GM12891 (cell line): Measurements from ENCODE around the gene FAM186B.

Experiments
- DNase-seq: peaks from one replicate; pipeline ENCODE4 v3.0.0; 2011; ENCODE audit warnings: low spot score; ENCODE audit not compliant: insufficient read length
- FAIRE-seq: peaks from 2 replicates; lab custom pipeline; 2011; peaks lifted over from hg19 to GRCh38; lab: Jason Lieb, UNC
- PAX5 ChIP-seq: IDR thresholded peaks from 2 replicates; pipeline ENCODE4 v1.6.1; 2011; ENCODE audit warnings: low read length, moderate library complexity, mild to moderate bottlenecking; ENCODE audit not compliant: insufficient read depth, severe bottlenecking
- POLR2A ChIP-seq: IDR thresholded peaks from 2 replicates; pipeline ENCODE4 v1.6.1; 2011; ENCODE audit warnings: low read depth, low read length, control low read depth
- POLR2AphosphoS5 ChIP-seq: IDR thresholded peaks from 2 replicates; pipeline ENCODE4 v1.6.1; 2011; ENCODE audit warnings: low read depth, low read length, control low read depth
- POU2F2 ChIP-seq: IDR thresholded peaks from 2 replicates; pipeline ENCODE4 v1.6.1; 2011; ENCODE audit warnings: low read depth, mild to moderate bottlenecking, control low read depth, low read length, moderate library complexity
- SPI1 ChIP-seq: IDR thresholded peaks from 2 replicates; pipeline ENCODE4 v1.6.1; 2011; ENCODE audit warnings: low read depth, low read length, control low read depth
- TAF1 ChIP-seq: IDR thresholded peaks from 2 replicates; pipeline ENCODE4 v1.6.1; 2011; ENCODE audit warnings: low read depth, low read length, control low read depth

The FAM186B gene

GRCh38 chr12:49554266-49554665 is 51.2 kb downstream of the FAM186B start:
- TF ChIP-seq POU2F2 (no peak), TAF1 (no peak), POLR2A (no peak), SPI1 (no peak)
- no peak for DNase-seq
- FAIRE-seq = no peak

GRCh38 chr12:49553512-49554088 is 51.8 kb downstream of the FAM186B start:
- FAIRE-seq (peak; percentile 47), DNase-seq (no peak)
- TF ChIP-seq POU2F2 (no peak), PAX5 (no peak), TAF1 (no peak), SPI1 (no peak), POLR2AphosphoS5 (no peak), POLR2A (no peak)

GRCh38 chr12:49552899-49553298 is 52.5 kb downstream of the FAM186B start:
- FAIRE-seq (no peak), DNase-seq (no peak)
- TF ChIP-seq POU2F2 = no peak
- no peak for TF ChIP-seq POLR2A
- no peak for TF ChIP-seq PAX5
- no peak for TF ChIP-seq SPI1
- no peak for TF ChIP-seq TAF1
- TF ChIP-seq POLR2AphosphoS5 = no peak

GRCh38 chr12:49552425-49552824 is 53.0 kb downstream of the FAM186B start:
- DNase-seq (no peak), FAIRE-seq (no peak)
- TF ChIP-seq POLR2AphosphoS5 (no peak), TAF1 (no peak), SPI1 (no peak), POLR2A (no peak), PAX5 (no peak), POU2F2 (no peak)

- TF ChIP-seq POLR2A (no peak), PAX5 (no peak), POLR2AphosphoS5 (no peak), TAF1 (no peak), POU2F2 (no peak), SPI1 (no peak)
- no peak for FAIRE-seq
- no peak for DNase-seq
Observed at GRCh38 chr12:49552014-49552413, 53.4 kb downstream of the FAM186B start.

- no peak for TF ChIP-seq POLR2AphosphoS5
- TF ChIP-seq SPI1 = no peak
- no peak for TF ChIP-seq POU2F2
- no peak for TF ChIP-seq POLR2A
- no peak for TF ChIP-seq PAX5
- no peak for TF ChIP-seq TAF1
- DNase-seq = no peak
- FAIRE-seq = no peak
Observed at GRCh38 chr12:49550693-49551252, 54.7 kb downstream of the FAM186B start.

GRCh38 chr12:49549735-49550692 is 55.4 kb downstream of the FAM186B start:
- FAIRE-seq = no peak
- no peak for DNase-seq
- no peak for TF ChIP-seq POU2F2
- no peak for TF ChIP-seq SPI1
- TF ChIP-seq POLR2A = no peak
- no peak for TF ChIP-seq TAF1
- no peak for TF ChIP-seq POLR2AphosphoS5
- no peak for TF ChIP-seq PAX5

GRCh38 chr12:49548822-49549648 is 56.4 kb downstream of the FAM186B start:
- DNase-seq = no peak
- TF ChIP-seq PAX5 (no peak), POLR2A (no peak), TAF1 (no peak), POU2F2 (no peak), POLR2AphosphoS5 (no peak), SPI1 (no peak)
- peak; percentile 77 for FAIRE-seq

- TF ChIP-seq TAF1 = no peak
- no peak for TF ChIP-seq POLR2A
- TF ChIP-seq PAX5 = no peak
- no peak for TF ChIP-seq POU2F2
- TF ChIP-seq SPI1 = no peak
- TF ChIP-seq POLR2AphosphoS5 = no peak
- no peak for FAIRE-seq
- DNase-seq = no peak
Observed at GRCh38 chr12:49548481-49548821, 57.0 kb downstream of the FAM186B start.
